ENCODE results near the gene ADCY6.
A peak's percentile ranks its signal among the peaks of the same experiment; 100 is the strongest.

The ADCY6 gene

GRCh38 chr12:48815126-48816110 lies 26.5 kb upstream of the ADCY6 start:
- DNase-seq (ENCODE audit: low spot score), result peak; percentile 87

- DNase-seq (ENCODE audit: low spot score), result peak; percentile 82
These were observed 25.6 kb upstream of the ADCY6 start for GRCh38 chr12:48814262-48815125.

- DNase-seq (ENCODE audit: low spot score), result no peak
These were observed 24.8 kb upstream of the ADCY6 start for GRCh38 chr12:48813465-48814261.

- no peak for DNase-seq (ENCODE audit: low spot score)
These were observed 23.5 kb upstream of the ADCY6 start for GRCh38 chr12:48812389-48812788.

GRCh38 chr12:48811437-48812090 lies 22.7 kb upstream of the ADCY6 start:
- DNase-seq (ENCODE audit: low spot score), result no peak

GRCh38 chr12:48810903-48811431 lies 22.1 kb upstream of the ADCY6 start:
- DNase-seq (ENCODE audit: low spot score), result no peak

- DNase-seq (ENCODE audit: low spot score), result no peak
These were observed 19.1 kb upstream of the ADCY6 start for GRCh38 chr12:48807981-48808380.

- DNase-seq (ENCODE audit: low spot score), result no peak
These were observed 14.8 kb upstream of the ADCY6 start for GRCh38 chr12:48803675-48804074.

GRCh38 chr12:48800971-48801370 lies 12.1 kb upstream of the ADCY6 start:
- DNase-seq (ENCODE audit: low spot score), result no peak

GRCh38 chr12:48800457-48800856 lies 11.6 kb upstream of the ADCY6 start:
- no peak for DNase-seq (ENCODE audit: low spot score)

GRCh38 chr12:48796976-48797375 lies 8.1 kb upstream of the ADCY6 start:
- DNase-seq (ENCODE audit: low spot score), result no peak

GRCh38 chr12:48795550-48796455 lies 6.9 kb upstream of the ADCY6 start:
- DNase-seq (ENCODE audit: low spot score), result peak; percentile 90

- DNase-seq (ENCODE audit: low spot score), result no peak
These were observed 6.0 kb upstream of the ADCY6 start for GRCh38 chr12:48794870-48795269.

- no peak for DNase-seq (ENCODE audit: low spot score)
These were observed 4.8 kb upstream of the ADCY6 start for GRCh38 chr12:48793696-48794095.

- DNase-seq (ENCODE audit: low spot score), result no peak
These were observed 1.0 kb upstream of the ADCY6 start for GRCh38 chr12:48789858-48790326.

GRCh38 chr12:48788524-48788853 lies 400 bp downstream of the ADCY6 start:
- peak; percentile 66 for DNase-seq (ENCODE audit: low spot score)

- DNase-seq (ENCODE audit: low spot score), result no peak
These were observed 932 bp downstream of the ADCY6 start for GRCh38 chr12:48787791-48788523.

GRCh38 chr12:48786591-48787544 lies 2.0 kb downstream of the ADCY6 start:
- no peak for DNase-seq (ENCODE audit: low spot score)
